Right hindlimb (tissue), 1 donor: Measurements from ENCODE around the gene CSRP3.
"Not testable (repeated sequence)": the region's sequence is repeated elsewhere in the genome, so short reads cannot be mapped to it uniquely, and the experiment has no call there.

Experiments used
- DNase-seq: peaks from one replicate; pipeline ENCODE4 v3.0.0-alpha.2; 2018

Gene CSRP3

GRCh38 chr11:19185036-19185435 lies 16.7 kb downstream of the CSRP3 start:
- no peak for DNase-seq

GRCh38 chr11:19183646-19184045 lies 18.1 kb downstream of the CSRP3 start:
- no peak for DNase-seq

- no peak for DNase-seq
Observed at GRCh38 chr11:19181531-19182261, 20.1 kb downstream of the CSRP3 start.

- no peak for DNase-seq
Observed at GRCh38 chr11:19176629-19177186, 25.1 kb downstream of the CSRP3 start.

GRCh38 chr11:19173964-19174638 lies 27.7 kb downstream of the CSRP3 start:
- no peak for DNase-seq

GRCh38 chr11:19173004-19173689 lies 28.6 kb downstream of the CSRP3 start:
- no peak for DNase-seq

- DNase-seq, result no peak
Observed at GRCh38 chr11:19168090-19168489, 33.7 kb downstream of the CSRP3 start.

GRCh38 chr11:19164881-19165280 lies 36.9 kb downstream of the CSRP3 start:
- DNase-seq, result no peak

- no peak for DNase-seq
Observed at GRCh38 chr11:19164230-19164855, 37.4 kb downstream of the CSRP3 start.

GRCh38 chr11:19163617-19164016 lies 38.2 kb downstream of the CSRP3 start:
- no peak for DNase-seq

- DNase-seq, result no peak
Observed at GRCh38 chr11:19162951-19163505, 38.8 kb downstream of the CSRP3 start.

- DNase-seq, result no peak
Observed at GRCh38 chr11:19161651-19162050, 40.1 kb downstream of the CSRP3 start.

GRCh38 chr11:19160847-19161246 lies 40.9 kb downstream of the CSRP3 start:
- DNase-seq, result no peak

- DNase-seq, result no peak
Observed at GRCh38 chr11:19156892-19157291, 44.9 kb downstream of the CSRP3 start.

- DNase-seq, result no peak
Observed at GRCh38 chr11:19145319-19145718, 56.5 kb downstream of the CSRP3 start.

- DNase-seq, result not testable (repeated sequence)
Observed at GRCh38 chr11:19136884-19137283, 64.9 kb downstream of the CSRP3 start.

GRCh38 chr11:19134004-19134403 lies 67.8 kb downstream of the CSRP3 start:
- DNase-seq, result no peak
